HepG2 (cell line): ENCODE data around the gene PPIC. TPM values are rescaled to one million over a fixed set of nuclear protein-coding genes. Genes with fewer than 3 reads are reported as not detected.

Source experiments
- ATAC-seq: fragments of 200-7000 bp; cut with Tn5 transposase; 3 replicates; pipeline ENCODE4 v1.9.1; 2020; ENCODE audit warnings: mild to moderate bottlenecking, moderate library complexity
- BruUV-seq: library from RNA; stranded (reverse); fragments of 400-500 nt; replicated peaks from 2 replicates; lab custom pipeline; 2021; lab: Mats Ljungman, UMichigan
- CTCF ChIA-PET: fragments of 300-600 bp; formaldehyde crosslinking; extraction: SDS; loops from one replicate; lab custom pipeline; 2021; ENCODE audit warnings: low total read pairs, inconsistent platforms, low intra/inter-chr PET ratio; lab: Yijun Ruan, JAX
- POLR2A ChIA-PET: fragments of 350-600 bp; sonication (Branson Sonifier 250); formaldehyde crosslinking; loops from one replicate; lab custom pipeline; 2020; ENCODE audit warnings: antibody characterized with exemption, inconsistent platforms; lab: Yijun Ruan, JAX
- DNase-seq: peaks from one replicate; pipeline ENCODE4 v3.0.0-alpha.2; 2015; ENCODE audit warnings: low spot score
- FAIRE-seq: peaks from 3 replicates; lab custom pipeline; 2011; peaks lifted over from hg19 to GRCh38; lab: Jason Lieb, UNC
- H2AFZ ChIP-seq: one replicate; pipeline ENCODE4 v1.6.1; 2011; ENCODE audit warnings: low read length, inconsistent platforms
- H3K27ac ChIP-seq: fragments of 300-600 bp; 3 replicates; pipeline ENCODE4 v1.8.0; 2011; ENCODE audit warnings: mixed run types, mild to moderate bottlenecking, mixed read lengths, low read length, inconsistent platforms; ENCODE audit not compliant: insufficient read depth; ENCODE audit errors: extremely low read length
- H3K27me3 ChIP-seq, 2 experiments: fragments of 200-600 bp in 1 of 2; 2 replicates in 1 of 2; 3 replicates in 1 of 2; pipeline versions ENCODE4 v1.6.0 to v1.8.0; 2011; ENCODE audit warnings: low read length in 2 of 2, mild to moderate bottlenecking in 2 of 2, moderate library complexity in 2 of 2, inconsistent platforms in 1 of 2; ENCODE audit not compliant: insufficient read depth in 2 of 2, control insufficient read depth in 1 of 2
- H3K36me3 ChIP-seq, 2 experiments: fragments of 200-600 bp in 1 of 2; replicated peaks in 1 of 2; 2 replicates in 1 of 2; 3 replicates in 1 of 2; pipeline versions ENCODE4 v1.5.1 to v1.8.0; 2011; ENCODE audit warnings: low read length in 2 of 2, inconsistent platforms in 1 of 2; ENCODE audit not compliant: insufficient read depth in 2 of 2, control insufficient read depth in 1 of 2
- H3K4me1 ChIP-seq: 2 replicates; pipeline ENCODE4 v1.5.1; 2012; ENCODE audit warnings: low read length, inconsistent platforms; ENCODE audit not compliant: insufficient read depth
- H3K4me2 ChIP-seq: 2 replicates; pipeline ENCODE4 v1.6.0; 2011; ENCODE audit warnings: low read depth, low read length, inconsistent platforms
- H3K4me3 ChIP-seq, 3 experiments: fragments of 200-600 bp in 1 of 3; sonication (generic), shearing (Covaris generic) in 1 of 3; replicated peaks in 1 of 3; 2 replicates each; pipeline ENCODE4 v1.5.1; 2011 to 2016; ENCODE audit warnings: low read length in 3 of 3, inconsistent platforms in 2 of 3, low read depth in 2 of 3, mild to moderate bottlenecking in 2 of 3, control low read depth in 1 of 3, mixed read lengths in 1 of 3; ENCODE audit not compliant: insufficient read depth in 1 of 3
- H3K79me2 ChIP-seq: one replicate; pipeline ENCODE4 v1.6.1; 2011; ENCODE audit warnings: low read length, inconsistent platforms; ENCODE audit not compliant: insufficient read depth
- H3K9ac ChIP-seq: 2 replicates; pipeline ENCODE4 v1.6.0; 2011; ENCODE audit warnings: mild to moderate bottlenecking, low read depth, low read length, inconsistent platforms; ENCODE audit not compliant: insufficient read depth
- H3K9me3 ChIP-seq: 2 replicates; pipeline ENCODE4 v1.5.1; 2012; ENCODE audit warnings: mild to moderate bottlenecking, low read length
- H4K20me1 ChIP-seq: 2 replicates; pipeline ENCODE4 v1.6.0; 2011; ENCODE audit warnings: inconsistent platforms, mild to moderate bottlenecking, low read length, moderate library complexity; ENCODE audit not compliant: insufficient read depth
- AHR ChIP-seq: IDR thresholded peaks from 2 replicates; pipeline ENCODE4 v1.6.1; 2018; ENCODE audit warnings: missing genetic modification reagents, missing compliant biosample characterization
- ATF7-NPFF ChIP-seq: sonication (generic); formaldehyde crosslinking; IDR thresholded peaks from 2 replicates; pipeline ENCODE4 v1.8.1; 2023; ENCODE audit warnings: mild to moderate bottlenecking, low read depth, missing genetic modification reagents, moderate library complexity
- BRCA1 ChIP-seq: sonication (generic); formaldehyde crosslinking; IDR thresholded peaks from 2 replicates; pipeline ENCODE4 v1.4.0; 2020; ENCODE audit warnings: missing genetic modification reagents
- ERF ChIP-seq: IDR thresholded peaks from 2 replicates; pipeline ENCODE4 v1.6.1; 2018; ENCODE audit warnings: missing biosample characterization, missing genetic modification reagents
- JARID2 ChIP-seq: sonication (generic); formaldehyde crosslinking; IDR thresholded peaks from 2 replicates; pipeline ENCODE4 v1.8.1; 2023; ENCODE audit warnings: missing genetic modification reagents, inconsistent platforms; ENCODE audit not compliant: insufficient replicate concordance
- JDP2 ChIP-seq: sonication (generic); formaldehyde crosslinking; IDR thresholded peaks from 2 replicates; pipeline ENCODE4 v1.8.1; 2022; ENCODE audit warnings: missing genetic modification reagents, borderline replicate concordance
- RORA ChIP-seq: sonication (generic); formaldehyde crosslinking; IDR thresholded peaks from 2 replicates; pipeline ENCODE4 v1.5.0; 2020; ENCODE audit warnings: mild to moderate bottlenecking, missing genetic modification reagents, moderate library complexity
- SMAD1 ChIP-seq: sonication (generic); formaldehyde crosslinking; IDR thresholded peaks from 2 replicates; pipeline ENCODE4 v1.4.0; 2020; ENCODE audit warnings: missing genetic modification reagents, low read depth, mild to moderate bottlenecking, borderline replicate concordance
- TBP ChIP-seq: sonication (generic); formaldehyde crosslinking; IDR thresholded peaks from 2 replicates; pipeline ENCODE4 v1.5.0; 2020; ENCODE audit warnings: missing genetic modification reagents
- TOPORS ChIP-seq: sonication (generic); formaldehyde crosslinking; IDR thresholded peaks from 2 replicates; pipeline ENCODE4 v1.8.0; 2023; ENCODE audit warnings: mild to moderate bottlenecking, missing genetic modification reagents
- ZNF576 ChIP-seq: sonication (generic); formaldehyde crosslinking; IDR thresholded peaks from 2 replicates; pipeline ENCODE4 v1.4.0; 2020; ENCODE audit warnings: mild to moderate bottlenecking, missing genetic modification reagents
- ZNF674 ChIP-seq: sonication (generic); formaldehyde crosslinking; IDR thresholded peaks from 2 replicates; pipeline ENCODE4 v1.5.0; 2020; ENCODE audit warnings: low read depth, mild to moderate bottlenecking, missing genetic modification reagents
- ZNF850 ChIP-seq: sonication (generic); formaldehyde crosslinking; conservative IDR thresholded peaks from 2 replicates; pipeline ENCODE4 v1.9.0; 2021; ENCODE audit warnings: mild to moderate bottlenecking, missing genetic modification reagents
- ZSCAN22 ChIP-seq: sonication (generic); formaldehyde crosslinking; IDR thresholded peaks from 2 replicates; pipeline ENCODE4 v1.4.0; 2020; ENCODE audit warnings: mild to moderate bottlenecking, missing genetic modification reagents
- WGBS: methylation state at CpG from one replicate; pipeline ENCODE4 v1.1.6; 2017; ENCODE audit warnings: low lambda C conversion rate; 5-methylcytosine and 5-hydroxymethylcytosine counted together
- in situ Hi-C: cut with HindIII; loops from 2 replicates; pipeline ENCODE4 v1.10.0; 2017; ENCODE audit warnings: low pct_unique_long_range_greater_than_20kb; ENCODE audit not compliant: extremely low pct_ligation_motif_present
- intact Hi-C: fragments of 100-400 bp; cut with micrococcal nuclease; formaldehyde crosslinking; loops from one replicate; pipeline ENCODE4 v1.10.0; 2022; ENCODE audit not compliant: unreplicated experiment
- polyA plus RNA-seq, 8 experiments: library from polyadenylated mRNA; depleted of rRNA in 3 of 8; stranded (reverse) in 7 of 8; unstranded in 1 of 8; fragments of >200 nt; fragmentation: Illumina TruSeq in 4 of 8; extraction: Trizol in 4 of 8; gene quantifications; 2 replicates each; pipeline versions ENCODE4 v1.2.1 to v1.2.3, GENCODE V29; 2011 to 2016; ENCODE audit warnings: low read depth in 4 of 8, missing spikeins in 1 of 8, mixed read lengths in 1 of 8; ENCODE audit not compliant: insufficient read depth in 1 of 8
- total RNA-seq, 5 experiments: library from RNA; depleted of rRNA; stranded (reverse); fragments of >200 nt; fragmentation: Illumina TruSeq; extraction: Trizol; gene quantifications; 2 replicates each; pipeline ENCODE4 v1.2.3, GENCODE V29; 2016; ENCODE audit warnings: low read depth in 1 of 5

PPIC gene
- total and polyA plus RNA-seq, 2 of the 13 experiments (the other 11 are each of a cell fraction or from before 2014, with no cell fraction given), result 6.2 to 17.2 TPM

- Histone ChIP-seq H3K4me1 (peaks cover 10% of the 10 kb centered on the region), H4K20me1 (no peaks in the 10 kb centered on the region), H3K4me2 (no peak overlapping the region), H3K27ac (no peak overlapping the region), H3K79me2 (no peaks in the 10 kb centered on the region), H3K27me3 (no peaks in the 10 kb centered on the region), H3K9me3 (no peaks in the 10 kb centered on the region), H3K4me3 (no peak overlapping the region), H3K36me3 (no peaks in the 10 kb centered on the region), H3K9ac (no peak overlapping the region), H2AFZ (no peak overlapping the region)
- ATAC-seq (no peak), FAIRE-seq (no peak), DNase-seq (no peak)
- TF ChIP-seq ZSCAN22 (CRISPR knock-in tag), result no peak
- POLR2A ChIA-PET, result no interaction called here
- intact Hi-C loops, result no loop called here
- in situ Hi-C loops, result no loop called here
- CTCF ChIA-PET, result no interaction called here
- no TSS peak for BruUV-seq
- WGBS, result 95% methylated on average over 3 of the region's 3 CpGs
These were observed 52.1 kb downstream of the PPIC start for GRCh38 chr5:122984425-122984824.

- no peak for FAIRE-seq
- no TSS peak for BruUV-seq
- TF ChIP-seq ATF7-NPFF (CRISPR knock-in tag) (no peak), RORA (CRISPR knock-in tag) (no peak), SMAD1 (no peak), ZNF576 (CRISPR knock-in tag) (no peak), AHR (CRISPR knock-in tag) (no peak), ZNF674 (CRISPR knock-in tag) (no peak), JDP2 (CRISPR knock-in tag) (no peak), JARID2 (CRISPR knock-in tag) (no peak), BRCA1 (CRISPR knock-in tag) (no peak), TBP (CRISPR knock-in tag) (no peak), ERF (CRISPR knock-in tag) (no peak), ZNF850 (CRISPR knock-in tag) (no peak), TOPORS (CRISPR knock-in tag) (no peak)
- TF ChIP-seq, all 625 proteins: peak for 0
- no peak for ATAC-seq
- H3K27ac ChIP-seq, result no peak overlapping the region
- no peaks in the 10 kb centered on the region for H3K9me3 ChIP-seq
- H2AFZ ChIP-seq, result no peak overlapping the region
- no peaks in the 10 kb centered on the region for H3K27me3 ChIP-seq
- H3K4me1 ChIP-seq, result peaks cover 29% of the 10 kb centered on the region
- intact Hi-C loops (no loop called here), in situ Hi-C loops (no loop called here)
- ChIA-PET POLR2A (no interaction called here), CTCF (no interaction called here)
- DNase-seq, result no peak
- 0% methylated on average over 1 of the region's 1 CpG for WGBS
- H4K20me1 ChIP-seq, result no peaks in the 10 kb centered on the region
- no peaks in the 10 kb centered on the region for H3K36me3 ChIP-seq
- H3K4me3 ChIP-seq, result no peak overlapping the region
- no peak overlapping the region for H3K4me2 ChIP-seq
- H3K9ac ChIP-seq, result no peak overlapping the region
- no peaks in the 10 kb centered on the region for H3K79me2 ChIP-seq
These were observed 54.1 kb downstream of the PPIC start for GRCh38 chr5:122982376-122982775.
